ENCODE data around the gene EVI5.
"Not testable (repeated sequence)": the region's sequence is repeated elsewhere in the genome, so short reads cannot be mapped to it uniquely, and the experiment has no call there.

EVI5 gene

GRCh38 chr1:92778376-92778775, 6.5 kb downstream of the EVI5 start:
- no peak overlapping the region for H3K9ac ChIP-seq
- H3K4me1 ChIP-seq, result peaks cover 7 to 18% (median 8%) of the 10 kb centered on the region in 10 experiments
- peaks cover 0 to 47% (median 10%) of the 10 kb centered on the region in 11 experiments; a peak in 9 of 22 replicates for H3K36me3 ChIP-seq
- H3K4me3 ChIP-seq, result no peak overlapping the region
- no peak for TF ChIP-seq Cebpa-rat (IDR thresholded peaks at IDR 0.05)
- H3K27me3 ChIP-seq, result no peaks in the 10 kb centered on the region
- H4K20me1 ChIP-seq, result peaks cover 31 to 98% (median 65%) of the 10 kb centered on the region in 11 experiments
- H3K27ac ChIP-seq, result no peak overlapping the region
- H3K9me3 ChIP-seq (replicated peaks in 1 of 11), result no peaks in the 10 kb centered on the region; a peak in 2 of 22 replicates
- H3K4me2 ChIP-seq, result no peak overlapping the region

GRCh38 chr1:92774407-92774806, 10.5 kb downstream of the EVI5 start:
- peaks cover 0 to 56% (median 8%) of the 10 kb centered on the region in 11 experiments; a peak in 10 of 22 replicates for H3K36me3 ChIP-seq
- no peaks in the 10 kb centered on the region for H3K27me3 ChIP-seq
- no peak overlapping the region for H3K4me2 ChIP-seq
- H3K27ac ChIP-seq, result no peak overlapping the region
- H3K4me1 ChIP-seq, result no peaks in the 10 kb centered on the region; a peak in 1 of 20 replicates
- H3K4me3 ChIP-seq, result no peak overlapping the region
- TF ChIP-seq Cebpa-rat (IDR thresholded peaks at IDR 0.05), result no peak
- no peak overlapping the region for H3K9ac ChIP-seq
- peaks cover 7 to 90% (median 28%) of the 10 kb centered on the region in 11 experiments; a peak in 15 of 22 replicates for H4K20me1 ChIP-seq
- peaks cover 0 to 19% (median 6%) of the 10 kb centered on the region in 11 experiments; a peak in 11 of 22 replicates for H3K9me3 ChIP-seq (replicated peaks in 1 of 11)

- not testable (repeated sequence) for H3K9ac ChIP-seq, H3K4me3 ChIP-seq, H3K27me3 ChIP-seq, H3K4me2 ChIP-seq, H3K4me1 ChIP-seq, H3K27ac ChIP-seq
- Histone ChIP-seq H3K9me3 (replicated peaks in 1 of 11) (peaks cover under 1 to 23% (median 8%) of the 10 kb centered on the region in 11 experiments; a peak in 20 of 22 replicates), H4K20me1 (peaks cover 7 to 84% (median 24%) of the 10 kb centered on the region in 11 experiments; a peak in 14 of 22 replicates), H3K36me3 (peaks cover 0 to 55% (median 3%) of the 10 kb centered on the region in 11 experiments; a peak in 9 of 22 replicates)
Observed at GRCh38 chr1:92773749-92774148, 11.2 kb downstream of the EVI5 start.

- no peaks in the 10 kb centered on the region for H3K27me3 ChIP-seq
- H3K4me2 ChIP-seq, result no peak overlapping the region
- no peak overlapping the region for H3K4me3 ChIP-seq
- TF ChIP-seq Cebpa-rat (IDR thresholded peaks at IDR 0.05), result no peak
- peaks cover 9 to 47% (median 24%) of the 10 kb centered on the region in 11 experiments for H3K9me3 ChIP-seq (replicated peaks in 1 of 11)
- H3K4me1 ChIP-seq, result no peaks in the 10 kb centered on the region; a peak in 1 of 20 replicates
- peaks cover 0 to 74% (median 14%) of the 10 kb centered on the region in 11 experiments; a peak in 13 of 22 replicates for H4K20me1 ChIP-seq
- peaks cover 0 to 62% (median 7%) of the 10 kb centered on the region in 11 experiments; a peak in 11 of 22 replicates for H3K36me3 ChIP-seq
- H3K27ac ChIP-seq, result no peak overlapping the region
- no peak overlapping the region for H3K9ac ChIP-seq
Observed at GRCh38 chr1:92769856-92770255, 15.1 kb downstream of the EVI5 start.

GRCh38 chr1:92768915-92769314, 16.0 kb downstream of the EVI5 start:
- Histone ChIP-seq H4K20me1 (peaks cover 0 to 74% (median 7%) of the 10 kb centered on the region in 11 experiments; a peak in 11 of 22 replicates), H3K9me3 (replicated peaks in 1 of 11) (peaks cover 9 to 47% (median 24%) of the 10 kb centered on the region in 11 experiments), H3K4me3 (no peak overlapping the region), H3K4me2 (no peak overlapping the region), H3K9ac (no peak overlapping the region), H3K27me3 (no peaks in the 10 kb centered on the region), H3K36me3 (peaks cover 0 to 62% (median 7%) of the 10 kb centered on the region in 11 experiments; a peak in 11 of 22 replicates), H3K4me1 (no peaks in the 10 kb centered on the region), H3K27ac (no peak overlapping the region)
- no peak for TF ChIP-seq Cebpa-rat (IDR thresholded peaks at IDR 0.05)

GRCh38 chr1:92768296-92768695, 16.6 kb downstream of the EVI5 start:
- Histone ChIP-seq H3K9ac (no peak overlapping the region), H3K9me3 (replicated peaks in 1 of 11) (peaks cover 9 to 47% (median 24%) of the 10 kb centered on the region in 11 experiments), H3K4me3 (no peak overlapping the region), H3K27me3 (no peaks in the 10 kb centered on the region), H3K36me3 (peaks cover 0 to 57% (median 7%) of the 10 kb centered on the region in 11 experiments; a peak in 11 of 22 replicates), H4K20me1 (peaks cover 0 to 74% (median 4%) of the 10 kb centered on the region in 11 experiments; a peak in 11 of 22 replicates), H3K27ac (no peak overlapping the region), H3K4me1 (no peaks in the 10 kb centered on the region), H3K4me2 (no peak overlapping the region)
- no peak for TF ChIP-seq Cebpa-rat (IDR thresholded peaks at IDR 0.05)

GRCh38 chr1:92764116-92764515, 20.8 kb downstream of the EVI5 start:
- TF ChIP-seq Cebpa-rat (IDR thresholded peaks at IDR 0.05), result no peak
- peaks cover 9 to 26% (median 19%) of the 10 kb centered on the region in 11 experiments for H3K9me3 ChIP-seq (replicated peaks in 1 of 11)

GRCh38 chr1:92762355-92762754, 22.6 kb downstream of the EVI5 start:
- Histone ChIP-seq H3K36me3 (peaks cover 0 to 14% (median 0%) of the 10 kb centered on the region in 11 experiments; a peak in 1 of 22 replicates), H3K4me3 (no peak overlapping the region), H3K4me2 (no peak overlapping the region), H3K9me3 (replicated peaks in 1 of 11) (peaks cover 0 to 10% (median 2%) of the 10 kb centered on the region in 11 experiments; a peak in 13 of 22 replicates), H3K9ac (no peak overlapping the region), H4K20me1 (peaks cover 0 to 97% (median 16%) of the 10 kb centered on the region in 11 experiments; a peak in 13 of 22 replicates), H3K27me3 (no peaks in the 10 kb centered on the region), H3K4me1 (peaks cover 0 to 13% (median 0%) of the 10 kb centered on the region in 10 experiments; a peak in 3 of 20 replicates), H3K27ac (no peak overlapping the region)
- no peak for TF ChIP-seq Cebpa-rat (IDR thresholded peaks at IDR 0.05)

More at GRCh38 chr1:92764116-92764515, 20.8 kb downstream of the EVI5 start:
- no peak overlapping the region for H3K4me3 ChIP-seq
- H3K27me3 ChIP-seq, result no peaks in the 10 kb centered on the region
- peaks cover 0 to 87% (median 16%) of the 10 kb centered on the region in 11 experiments; a peak in 13 of 22 replicates for H4K20me1 ChIP-seq
- no peak overlapping the region for H3K9ac ChIP-seq
- peaks cover 0 to 13% (median 0%) of the 10 kb centered on the region in 10 experiments; a peak in 3 of 20 replicates for H3K4me1 ChIP-seq
- peaks cover 0 to 27% (median 7%) of the 10 kb centered on the region in 11 experiments; a peak in 9 of 22 replicates for H3K36me3 ChIP-seq
- H3K27ac ChIP-seq, result no peak overlapping the region
- no peak overlapping the region for H3K4me2 ChIP-seq

GRCh38 chr1:92759361-92759760, 25.5 kb downstream of the EVI5 start:
- H3K27me3 ChIP-seq, result no peaks in the 10 kb centered on the region

More at GRCh38 chr1:92759361-92759760, 25.5 kb downstream of the EVI5 start:
- Histone ChIP-seq H3K4me3 (no peak overlapping the region), H3K4me2 (no peak overlapping the region), H3K9ac (no peak overlapping the region), H4K20me1 (peaks cover 0 to 91% (median 15%) of the 10 kb centered on the region in 11 experiments; a peak in 12 of 22 replicates), H3K9me3 (replicated peaks in 1 of 11) (peaks cover 0 to 19% (median 8%) of the 10 kb centered on the region in 11 experiments; a peak in 12 of 22 replicates), H3K36me3 (peaks cover 0 to 31% (median 9%) of the 10 kb centered on the region in 11 experiments; a peak in 9 of 22 replicates), H3K4me1 (peaks cover 0 to 17% (median 0%) of the 10 kb centered on the region in 10 experiments; a peak in 3 of 20 replicates), H3K27ac (no peak overlapping the region)
- TF ChIP-seq Cebpa-rat (IDR thresholded peaks at IDR 0.05), result no peak

Data from BLaER1 treated with 17β-estradiol and CSF1 and Interleukin-3, amounts not matched to agents 10 nM and 100 nM (cell line).